HG03103 (cell line): ENCODE data around the gene RPL13A.

Experiments
- ATAC-seq: cut with Tn5 transposase; IDR thresholded peaks from one replicate; pipeline ENCODE4 v1.9.1; 2021; ENCODE audit warnings: low read depth; ENCODE audit not compliant: unreplicated experiment

Gene RPL13A

DNA sequence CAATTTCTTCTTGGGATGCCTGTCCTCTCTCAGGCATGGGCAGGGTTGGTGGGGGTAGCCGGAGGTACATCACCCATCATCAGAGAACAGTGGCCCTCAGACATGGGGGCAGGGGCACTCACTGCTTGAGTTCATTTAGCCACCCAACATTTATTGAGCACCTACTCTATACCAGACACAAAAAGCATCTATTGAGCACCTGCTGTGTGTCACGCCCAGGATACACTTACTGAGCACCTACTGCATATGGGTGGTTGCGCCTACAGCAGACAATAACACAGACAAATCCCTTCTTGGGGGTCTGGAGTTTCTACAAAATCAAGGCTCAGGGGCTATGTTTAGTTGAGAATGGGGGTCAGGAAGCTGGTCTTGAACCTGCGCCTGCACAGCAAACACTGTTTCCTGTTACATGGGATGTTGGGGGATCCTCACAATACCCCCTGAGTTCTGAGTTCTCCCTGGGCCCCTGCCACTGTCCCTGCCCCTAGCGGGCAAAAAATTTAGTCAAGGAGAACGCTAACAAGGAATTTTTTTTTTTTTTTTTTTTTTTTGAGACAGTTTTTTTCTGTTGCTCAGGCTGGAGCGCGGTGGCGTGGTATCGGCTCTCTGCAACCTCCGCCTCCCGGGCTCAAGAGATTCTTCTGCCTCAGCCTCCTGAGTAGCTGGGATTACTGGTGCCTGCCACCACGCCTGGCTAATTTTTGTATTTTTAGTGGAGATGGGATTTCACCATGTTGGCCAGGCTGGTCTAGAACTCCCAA is 52.0 kb downstream of the RPL13A start:
- ATAC-seq, result no peak
